ENCODE data around the gene VTI1A. TPM values are rescaled to one million over a fixed set of nuclear protein-coding genes. Genes with fewer than 3 reads are reported as not detected.

VTI1A gene
- polyA plus RNA-seq, 1 donor from 2014 or later = 28.7 TPM

DNA sequence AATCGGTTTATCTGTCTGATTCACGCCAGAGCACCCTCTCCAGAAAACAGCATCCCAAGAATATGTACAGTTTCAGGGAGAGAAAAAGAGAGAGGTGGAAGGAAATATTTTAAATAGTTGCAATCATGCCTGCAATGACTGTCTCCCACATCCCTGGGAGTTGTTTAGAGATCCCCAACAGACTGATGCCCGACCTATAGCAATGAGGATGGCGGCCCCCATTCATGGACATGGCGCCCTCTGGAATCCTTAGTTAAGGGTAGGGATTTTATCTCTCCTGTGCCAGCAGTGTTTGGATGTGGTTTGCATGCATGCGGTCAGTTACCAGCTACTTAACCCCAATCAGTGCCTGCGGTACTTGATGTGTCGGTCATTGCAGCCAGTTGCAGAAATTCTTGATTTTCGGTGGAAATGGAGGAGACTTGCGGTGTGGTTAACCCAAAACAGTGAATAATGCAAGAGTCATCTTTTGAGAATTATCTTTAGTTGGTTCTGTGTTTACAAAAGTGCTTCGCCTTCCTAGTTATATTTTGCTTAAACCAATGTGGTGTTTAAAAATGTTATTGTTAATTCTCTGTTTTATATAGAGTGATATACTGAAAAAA is 317.0 kb downstream of the VTI1A start:
- Histone ChIP-seq H3K36me3 (ENCODE audit: insufficient read depth, low read length) (no peaks in the 10 kb centered on the region), H3K4me3 (ENCODE audit: low read length) (no peak overlapping the region), H3K27me3 (ENCODE audit: insufficient read depth, low read depth, low read length) (no peaks in the 10 kb centered on the region), H4K20me1 (ENCODE audit: insufficient read depth) (no peaks in the 10 kb centered on the region), H3K27ac (ENCODE audit: low read length) (no peak overlapping the region), H3K9me2 (ENCODE audit: insufficient read depth, low read length) (no peaks in the 10 kb centered on the region), H3F3A (ENCODE audit: insufficient read depth, low read length, poor library complexity, severe bottlenecking) (no peaks in the 10 kb centered on the region), H3K79me2 (replicated peaks; ENCODE audit: insufficient read depth, low read length) (no peaks in the 10 kb centered on the region), H3K9ac (ENCODE audit: low read length) (no peak overlapping the region), H3K9me3 (ENCODE audit: low read length) (no peaks in the 10 kb centered on the region), H3K4me2 (ENCODE audit: low read length) (no peak overlapping the region), H2AFZ (ENCODE audit: low read depth, low read length) (no peak overlapping the region)
- TF ChIP-seq EP300 (conservative IDR thresholded peaks at IDR 0.05; ENCODE audit: poor library complexity, severe bottlenecking) = no peak
- TF ChIP-seq TAF1 (IDR thresholded peaks at IDR 0.05; ENCODE audit: low read depth) = no peak
- TF ChIP-seq SMC3 (conservative IDR thresholded peaks at IDR 0.05; ENCODE audit: poor library complexity) = no peak
- TF ChIP-seq, protein P1, sequence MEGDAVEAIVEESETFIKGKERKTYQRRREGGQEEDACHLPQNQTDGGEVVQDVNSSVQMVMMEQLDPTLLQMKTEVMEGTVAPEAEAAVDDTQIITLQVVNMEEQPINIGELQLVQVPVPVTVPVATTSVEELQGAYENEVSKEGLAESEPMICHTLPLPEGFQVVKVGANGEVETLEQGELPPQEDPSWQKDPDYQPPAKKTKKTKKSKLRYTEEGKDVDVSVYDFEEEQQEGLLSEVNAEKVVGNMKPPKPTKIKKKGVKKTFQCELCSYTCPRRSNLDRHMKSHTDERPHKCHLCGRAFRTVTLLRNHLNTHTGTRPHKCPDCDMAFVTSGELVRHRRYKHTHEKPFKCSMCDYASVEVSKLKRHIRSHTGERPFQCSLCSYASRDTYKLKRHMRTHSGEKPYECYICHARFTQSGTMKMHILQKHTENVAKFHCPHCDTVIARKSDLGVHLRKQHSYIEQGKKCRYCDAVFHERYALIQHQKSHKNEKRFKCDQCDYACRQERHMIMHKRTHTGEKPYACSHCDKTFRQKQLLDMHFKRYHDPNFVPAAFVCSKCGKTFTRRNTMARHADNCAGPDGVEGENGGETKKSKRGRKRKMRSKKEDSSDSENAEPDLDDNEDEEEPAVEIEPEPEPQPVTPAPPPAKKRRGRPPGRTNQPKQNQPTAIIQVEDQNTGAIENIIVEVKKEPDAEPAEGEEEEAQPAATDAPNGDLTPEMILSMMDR (IDR thresholded peaks at IDR 0.05; ENCODE audit: poor library complexity, severe bottlenecking) = no peak
- TF ChIP-seq RAD21 (conservative IDR thresholded peaks at IDR 0.05) = no peak
- no peak for TF ChIP-seq MXI1 (conservative IDR thresholded peaks at IDR 0.05; ENCODE audit: poor library complexity, severe bottlenecking)
- TF ChIP-seq, protein P2, sequence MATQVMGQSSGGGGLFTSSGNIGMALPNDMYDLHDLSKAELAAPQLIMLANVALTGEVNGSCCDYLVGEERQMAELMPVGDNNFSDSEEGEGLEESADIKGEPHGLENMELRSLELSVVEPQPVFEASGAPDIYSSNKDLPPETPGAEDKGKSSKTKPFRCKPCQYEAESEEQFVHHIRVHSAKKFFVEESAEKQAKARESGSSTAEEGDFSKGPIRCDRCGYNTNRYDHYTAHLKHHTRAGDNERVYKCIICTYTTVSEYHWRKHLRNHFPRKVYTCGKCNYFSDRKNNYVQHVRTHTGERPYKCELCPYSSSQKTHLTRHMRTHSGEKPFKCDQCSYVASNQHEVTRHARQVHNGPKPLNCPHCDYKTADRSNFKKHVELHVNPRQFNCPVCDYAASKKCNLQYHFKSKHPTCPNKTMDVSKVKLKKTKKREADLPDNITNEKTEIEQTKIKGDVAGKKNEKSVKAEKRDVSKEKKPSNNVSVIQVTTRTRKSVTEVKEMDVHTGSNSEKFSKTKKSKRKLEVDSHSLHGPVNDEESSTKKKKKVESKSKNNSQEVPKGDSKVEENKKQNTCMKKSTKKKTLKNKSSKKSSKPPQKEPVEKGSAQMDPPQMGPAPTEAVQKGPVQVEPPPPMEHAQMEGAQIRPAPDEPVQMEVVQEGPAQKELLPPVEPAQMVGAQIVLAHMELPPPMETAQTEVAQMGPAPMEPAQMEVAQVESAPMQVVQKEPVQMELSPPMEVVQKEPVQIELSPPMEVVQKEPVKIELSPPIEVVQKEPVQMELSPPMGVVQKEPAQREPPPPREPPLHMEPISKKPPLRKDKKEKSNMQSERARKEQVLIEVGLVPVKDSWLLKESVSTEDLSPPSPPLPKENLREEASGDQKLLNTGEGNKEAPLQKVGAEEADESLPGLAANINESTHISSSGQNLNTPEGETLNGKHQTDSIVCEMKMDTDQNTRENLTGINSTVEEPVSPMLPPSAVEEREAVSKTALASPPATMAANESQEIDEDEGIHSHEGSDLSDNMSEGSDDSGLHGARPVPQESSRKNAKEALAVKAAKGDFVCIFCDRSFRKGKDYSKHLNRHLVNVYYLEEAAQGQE (IDR thresholded peaks at IDR 0.05; ENCODE audit: borderline replicate concordance) = no peak

DNA sequence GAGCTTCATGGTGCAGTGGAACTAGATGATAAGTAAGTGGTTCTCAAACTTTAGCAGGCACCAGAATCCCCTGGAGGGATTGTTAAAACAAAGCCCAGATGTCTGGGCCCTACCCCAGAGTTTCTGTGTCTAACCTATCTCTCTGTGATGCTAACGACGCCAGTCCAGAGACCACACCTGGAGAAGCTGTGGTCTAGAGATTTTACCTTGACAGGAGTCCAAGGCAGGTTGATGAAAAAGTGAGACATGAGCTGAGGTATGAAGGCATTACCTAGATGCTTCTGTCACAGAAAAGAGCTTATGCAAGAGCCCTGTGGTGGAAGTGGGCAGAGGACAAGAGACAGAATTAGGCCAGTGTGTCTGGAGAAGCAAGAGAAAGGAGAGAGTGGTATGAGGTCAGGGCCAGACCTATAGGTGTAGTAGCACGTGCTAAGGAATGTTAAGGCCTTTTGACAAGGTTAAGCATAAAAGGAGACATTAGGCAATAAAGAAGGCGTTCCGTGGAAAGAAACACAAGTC is 318.8 kb downstream of the VTI1A start:
- no peaks in the 10 kb centered on the region for H3K36me3 ChIP-seq (ENCODE audit: insufficient read depth, low read length)
- no peaks in the 10 kb centered on the region for H3K27me3 ChIP-seq (ENCODE audit: insufficient read depth, low read depth, low read length)
- no peaks in the 10 kb centered on the region for H3K79me2 ChIP-seq (replicated peaks; ENCODE audit: insufficient read depth, low read length)
- no peaks in the 10 kb centered on the region for H3F3A ChIP-seq (ENCODE audit: insufficient read depth, low read length, poor library complexity, severe bottlenecking)
- no peaks in the 10 kb centered on the region for H3K9me3 ChIP-seq (ENCODE audit: low read length)
- no peak overlapping the region for H3K4me3 ChIP-seq (ENCODE audit: low read length)
- H3K4me2 ChIP-seq (ENCODE audit: low read length) = no peak overlapping the region
- TF ChIP-seq RAD21 (conservative IDR thresholded peaks at IDR 0.05) = no peak
- TF ChIP-seq POLR2AphosphoS5 (IDR thresholded peaks at IDR 0.05) = no peak
- no peak for TF ChIP-seq SMC3 (conservative IDR thresholded peaks at IDR 0.05; ENCODE audit: poor library complexity)
- no peak for TF ChIP-seq EZH2 (IDR thresholded peaks at IDR 0.05; ENCODE audit: borderline replicate concordance, insufficient read depth, low read length, poor library complexity, severe bottlenecking)
- TF ChIP-seq, protein P1 (IDR thresholded peaks at IDR 0.05; ENCODE audit: poor library complexity, severe bottlenecking) = no peak
- TF ChIP-seq, protein P2 (IDR thresholded peaks at IDR 0.05; ENCODE audit: borderline replicate concordance) = no peak
- TF ChIP-seq MXI1 (conservative IDR thresholded peaks at IDR 0.05; ENCODE audit: poor library complexity, severe bottlenecking) = no peak
- no peak for TF ChIP-seq TAF1 (IDR thresholded peaks at IDR 0.05; ENCODE audit: low read depth)
- no peak for TF ChIP-seq EP300 (conservative IDR thresholded peaks at IDR 0.05; ENCODE audit: poor library complexity, severe bottlenecking)
- no peak overlapping the region for H2AFZ ChIP-seq (ENCODE audit: low read depth, low read length)
- H3K9ac ChIP-seq (ENCODE audit: low read length) = no peak overlapping the region
- no peaks in the 10 kb centered on the region for H3K9me2 ChIP-seq (ENCODE audit: insufficient read depth, low read length)
- no peak overlapping the region for H3K27ac ChIP-seq (ENCODE audit: low read length)
- H4K20me1 ChIP-seq (ENCODE audit: insufficient read depth) = no peaks in the 10 kb centered on the region
